ENCODE results near the gene DLG1.

GRCh38 chr3:197238842-197239241, 59.6 kb downstream of the DLG1 start:
- TF ChIP-seq POLR2AphosphoS5 (IDR thresholded peaks at IDR 0.05) (no peak), CTCF (IDR thresholded peaks at IDR 0.05) (no peak)
